GM23338 (cell line): ENCODE data around the gene ERP27. TPM values are rescaled to one million over a fixed set of nuclear protein-coding genes. Genes with fewer than 3 reads are reported as not detected.

ENCODE experiments used
- ATAC-seq: fragments of 200-7000 bp; cut with Tn5 transposase; 3 replicates; pipeline ENCODE4 v1.9.1; 2020
- DNase-seq: peaks from one replicate; pipeline ENCODE4 v3.0.0-alpha.2; 2015; ENCODE audit warnings: low spot score
- H2AFZ ChIP-seq: fragments of 200-600 bp; sonication (generic); 2 replicates; pipeline ENCODE4 v1.8.0; 2016; ENCODE audit warnings: antibody characterized with exemption, mild to moderate bottlenecking, moderate library complexity
- H3F3A ChIP-seq: fragments of 200-600 bp; sonication (generic); replicated peaks from 2 replicates; pipeline ENCODE4 v1.8.0; 2017; ENCODE audit warnings: antibody characterized with exemption, mixed run types, low read depth
- H3K27ac ChIP-seq: fragments of 200-600 bp; sonication (generic); 2 replicates; pipeline ENCODE4 v1.6.1; 2016; ENCODE audit warnings: low read depth
- H3K27me3 ChIP-seq: fragments of 200-600 bp; sonication (generic); 2 replicates; pipeline ENCODE4 v1.8.0; 2016; ENCODE audit warnings: mild to moderate bottlenecking, mixed run types, moderate library complexity; ENCODE audit not compliant: insufficient read depth
- H3K36me3 ChIP-seq: fragments of 200-600 bp; sonication (generic); 2 replicates; pipeline ENCODE4 v1.8.0; 2016; ENCODE audit warnings: mild to moderate bottlenecking; ENCODE audit not compliant: insufficient read depth
- H3K4me1 ChIP-seq: fragments of 200-600 bp; sonication (generic); 2 replicates; pipeline ENCODE4 v1.8.0; 2016; ENCODE audit warnings: mild to moderate bottlenecking, moderate library complexity; ENCODE audit not compliant: insufficient read depth
- H3K4me2 ChIP-seq: fragments of 200-600 bp; sonication (generic); 2 replicates; pipeline ENCODE4 v1.7.1; 2017; ENCODE audit warnings: mixed run types
- H3K4me3 ChIP-seq: fragments of 200-600 bp; sonication (generic); 2 replicates; pipeline ENCODE4 v1.6.1; 2016; ENCODE audit warnings: mixed run types
- H3K79me2 ChIP-seq: fragments of 200-600 bp; sonication (generic); replicated peaks from 2 replicates; pipeline ENCODE4 v1.8.0; 2017; ENCODE audit warnings: mild to moderate bottlenecking; ENCODE audit not compliant: insufficient read depth
- H3K9me2 ChIP-seq: fragments of 200-600 bp; sonication (generic); 2 replicates; pipeline ENCODE4 v1.8.0; 2017; ENCODE audit not compliant: insufficient read depth
- H4K20me1 ChIP-seq: fragments of 200-600 bp; sonication (generic); replicated peaks from 2 replicates; pipeline ENCODE4 v1.8.0; 2017; ENCODE audit warnings: mild to moderate bottlenecking; ENCODE audit not compliant: insufficient read depth
- H3K27ac Mint-ChIP-seq: 2 replicates; pipeline ENCODE4 v1.8.0; 2020; ENCODE audit warnings: inconsistent platforms, mild to moderate bottlenecking, moderate library complexity, mixed read lengths
- H3K27me3 Mint-ChIP-seq: 3 replicates; pipeline ENCODE4 v1.8.0; 2022; ENCODE audit warnings: low read depth, mild to moderate bottlenecking, moderate library complexity, mixed read lengths, inconsistent platforms; ENCODE audit not compliant: insufficient read depth, poor library complexity
- H3K36me3 Mint-ChIP-seq: 3 replicates; pipeline ENCODE4 v1.8.0; 2021; ENCODE audit warnings: low read depth, mild to moderate bottlenecking, inconsistent platforms, moderate library complexity, mixed read lengths
- H3K4me1 Mint-ChIP-seq: 3 replicates; pipeline ENCODE4 v1.8.0; 2020; ENCODE audit warnings: mild to moderate bottlenecking, inconsistent platforms, mixed read lengths
- H3K4me3 Mint-ChIP-seq: 3 replicates; pipeline ENCODE4 v1.8.0; 2021; ENCODE audit warnings: moderate library complexity, mild to moderate bottlenecking, inconsistent platforms, mixed read lengths
- H3K9me3 Mint-ChIP-seq: 3 replicates; pipeline ENCODE4 v1.8.0; 2020; ENCODE audit warnings: moderate library complexity, mild to moderate bottlenecking, inconsistent platforms, mixed read lengths
- CREB1 ChIP-seq: fragments of 250-450 bp; sonication (Bioruptor Pico); IDR thresholded peaks from 2 replicates; pipeline ENCODE4 v1.5.0; 2020; ENCODE audit warnings: low read depth, mild to moderate bottlenecking, moderate library complexity
- CTCF ChIP-seq, 2 experiments: fragments of 200-600 bp in 1 of 2; sonication (generic) in 1 of 2; conservative IDR thresholded peaks; 2 replicates each; pipeline versions ENCODE4 v1.5.1 to v1.6.1; 2016 to 2017; ENCODE audit warnings: antibody characterized with exemption in 2 of 2, low read depth in 2 of 2, mild to moderate bottlenecking in 2 of 2, moderate library complexity in 1 of 2
- ETS1 ChIP-seq: IDR thresholded peaks from 2 replicates; pipeline ENCODE4 v1.6.1; 2016; ENCODE audit warnings: antibody characterized with exemption
- EZH2 ChIP-seq: fragments of 200-600 bp; sonication (generic); IDR thresholded peaks from one replicate; pipeline ENCODE4 v1.8.0; 2017; ENCODE audit warnings: antibody characterized with exemption, mild to moderate bottlenecking, low read depth; ENCODE audit not compliant: unreplicated experiment
- EZH2phosphoT487 ChIP-seq: fragments of 200-600 bp; sonication (generic); IDR thresholded peaks from one replicate; pipeline ENCODE4 v1.8.1; 2018; ENCODE audit warnings: antibody characterized with exemption; ENCODE audit not compliant: unreplicated experiment
- JUNB ChIP-seq: IDR thresholded peaks from one replicate; pipeline ENCODE4 v1.6.1; 2016; ENCODE audit warnings: antibody characterized with exemption; ENCODE audit not compliant: unreplicated experiment
- NANOG ChIP-seq: IDR thresholded peaks from 2 replicates; pipeline ENCODE4 v1.6.1; 2016; ENCODE audit warnings: antibody characterized with exemption, borderline replicate concordance
- POLR2AphosphoS5 ChIP-seq: IDR thresholded peaks from 2 replicates; pipeline ENCODE4 v1.6.1; 2016; ENCODE audit warnings: antibody characterized with exemption, low read depth
- REST ChIP-seq: IDR thresholded peaks from one replicate; pipeline ENCODE4 v1.6.1; 2018; ENCODE audit warnings: antibody characterized with exemption; ENCODE audit not compliant: unreplicated experiment
- STAT1 ChIP-seq: IDR thresholded peaks from one replicate; pipeline ENCODE4 v1.6.1; 2016; ENCODE audit warnings: antibody characterized with exemption; ENCODE audit not compliant: unreplicated experiment
- ZNF114 ChIP-seq: fragments of 250-450 bp; sonication (Bioruptor Pico); IDR thresholded peaks from 2 replicates; pipeline ENCODE4 v1.5.0; 2020; ENCODE audit warnings: mild to moderate bottlenecking, moderate library complexity
- ZNF331 ChIP-seq: fragments of 250-450 bp; sonication (Bioruptor Pico); IDR thresholded peaks from 2 replicates; pipeline ENCODE4 v1.5.0; 2020; ENCODE audit warnings: low read depth, mild to moderate bottlenecking, moderate library complexity
- ZNF462 ChIP-seq: fragments of 250-450 bp; sonication (Bioruptor Pico); IDR thresholded peaks from 2 replicates; pipeline ENCODE4 v1.5.0; 2020; ENCODE audit warnings: mild to moderate bottlenecking, moderate library complexity
- polyA plus RNA-seq: library from polyadenylated mRNA; unstranded; fragments of >200 nt; fragmentation: Nextera tagmentation; extraction: Ambion mirVana; gene quantifications from 2 replicates; pipeline ENCODE4 v1.2.1, GENCODE V29; 2016
- total RNA-seq: library from RNA; depleted of rRNA; stranded (reverse); fragments of >200 nt; shearing (Covaris generic); gene quantifications from 2 replicates; pipeline ENCODE4 v1.2.3, GENCODE V29; 2014

Gene ERP27
- total and polyA plus RNA-seq, 2 experiments from 2014 or later, result not detected

- DNase-seq (no peak), ATAC-seq (no peak)
- peaks cover 16% of the 10 kb centered on the region for H3K4me1 Mint-ChIP-seq
- no peak overlapping the region for H3K27ac Mint-ChIP-seq
- Histone ChIP-seq H3K4me2 (no peak overlapping the region), H3K4me1 (no peaks in the 10 kb centered on the region; the same call in 1 of the 2 replicates), H3K79me2 (no peaks in the 10 kb centered on the region), H3K27ac (no peak overlapping the region), H3F3A (no peaks in the 10 kb centered on the region), H3K36me3 (no peaks in the 10 kb centered on the region), H4K20me1 (no peaks in the 10 kb centered on the region), H2AFZ (no peak overlapping the region), H3K27me3 (no peaks in the 10 kb centered on the region), H3K9me2 (no peaks in the 10 kb centered on the region), H3K4me3 (no peak overlapping the region)
- TF ChIP-seq JUNB, result no peak
- no peak for TF ChIP-seq REST
- no peak for TF ChIP-seq EZH2
- no peak for TF ChIP-seq STAT1
- TF ChIP-seq NANOG, result no peak
- TF ChIP-seq EZH2phosphoT487, result no peak
- no peak for TF ChIP-seq ZNF331 (CRISPR knock-in tag)
- no peak for TF ChIP-seq CREB1 (CRISPR knock-in tag)
- TF ChIP-seq ETS1, result no peak
- TF ChIP-seq CTCF (conservative IDR thresholded peaks at IDR 0.05; ENCODE audit: low read depth in 2 of 2), result no peak
- no peak for TF ChIP-seq ZNF462
- no peak for TF ChIP-seq ZNF114 (CRISPR knock-in tag)
- TF ChIP-seq POLR2AphosphoS5, result no peak
- no peaks in the 10 kb centered on the region for H3K36me3 Mint-ChIP-seq
- H3K9me3 Mint-ChIP-seq, result no peaks in the 10 kb centered on the region
- no peaks in the 10 kb centered on the region for H3K27me3 Mint-ChIP-seq
- H3K4me3 Mint-ChIP-seq, result no peak overlapping the region
These were observed 12.1 kb upstream of the ERP27 start for GRCh38 chr12:14950421-14950820.
